HL-60/S4 (cell line): Measurements from ENCODE around the gene TMF1.

Source experiments
- in situ Hi-C: fragments of 300-500 bp; cut with MboI; formaldehyde crosslinking; loops from 2 replicates; pipeline ENCODE4 v1.14.3; 2022; ENCODE audit warnings: low sequenced_read_pairs

Gene TMF1

GRCh38 chr3:69013253-69014021 is 38.7 kb downstream of the TMF1 start, which contains the start of gene EOGT:
TSS of gene EOGT (minus strand) at chr3:69013684. CDS start at chr3:69009846, 3,838 bp downstream.
- in situ Hi-C loops: no loop called here

DNA sequence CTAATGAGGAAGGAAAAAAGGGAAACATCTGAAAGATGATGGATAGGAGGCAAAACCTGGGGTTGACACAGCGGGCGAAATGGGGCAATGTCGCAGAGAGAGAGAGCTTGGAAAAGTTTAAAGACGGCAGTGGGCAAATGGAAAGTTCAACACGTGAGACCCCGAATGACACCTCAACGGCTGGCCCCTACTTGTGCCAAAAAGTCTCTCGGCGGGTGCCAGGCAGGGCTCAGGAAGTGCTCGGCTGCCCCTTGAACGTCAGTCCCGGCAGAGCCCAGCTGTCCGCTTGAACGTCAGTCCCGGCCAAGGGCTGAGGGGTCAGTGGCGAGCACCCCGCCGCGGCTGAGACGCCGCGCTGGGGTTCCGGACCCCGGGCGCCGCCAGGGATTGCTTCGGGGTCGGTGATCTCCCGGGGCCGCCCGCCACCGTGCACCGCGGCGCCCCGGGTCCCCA is 39.3 kb downstream of the TMF1 start:
- in situ Hi-C loops: no loop called here

GRCh38 chr3:69012100-69012799 is 39.9 kb downstream of the TMF1 start:
- in situ Hi-C loops: no loop called here

DNA sequence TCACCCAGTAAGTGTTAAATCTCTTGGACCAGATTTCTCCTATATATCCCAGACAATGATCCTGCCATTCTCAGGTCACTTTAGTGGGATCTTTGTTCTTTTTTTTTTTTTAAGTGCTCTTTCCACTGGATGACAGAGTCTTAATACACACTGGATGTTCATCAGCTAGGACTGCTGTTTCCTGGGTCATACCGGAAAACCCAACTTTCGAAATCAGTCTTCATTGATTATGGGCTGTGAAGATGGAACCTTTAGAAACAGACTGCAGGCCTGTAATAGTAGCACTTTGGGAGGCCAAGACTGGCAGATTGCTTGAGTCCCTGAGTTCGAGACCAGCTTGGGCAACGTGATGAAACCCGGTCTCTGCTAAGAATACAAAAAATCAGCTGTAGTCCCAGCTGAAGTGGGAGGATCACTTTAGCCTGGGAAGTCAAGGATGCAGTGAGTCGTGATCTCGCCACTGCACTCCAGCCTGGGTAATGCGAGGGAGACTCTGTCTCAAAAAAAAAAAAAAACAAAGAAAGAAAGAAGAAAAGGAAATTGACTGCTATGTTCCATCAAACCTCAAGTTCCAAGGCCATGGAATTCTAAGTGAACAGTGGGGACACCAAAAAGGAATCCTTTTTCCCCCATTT is 40.9 kb downstream of the TMF1 start:
- in situ Hi-C loops: no loop called here

DNA sequence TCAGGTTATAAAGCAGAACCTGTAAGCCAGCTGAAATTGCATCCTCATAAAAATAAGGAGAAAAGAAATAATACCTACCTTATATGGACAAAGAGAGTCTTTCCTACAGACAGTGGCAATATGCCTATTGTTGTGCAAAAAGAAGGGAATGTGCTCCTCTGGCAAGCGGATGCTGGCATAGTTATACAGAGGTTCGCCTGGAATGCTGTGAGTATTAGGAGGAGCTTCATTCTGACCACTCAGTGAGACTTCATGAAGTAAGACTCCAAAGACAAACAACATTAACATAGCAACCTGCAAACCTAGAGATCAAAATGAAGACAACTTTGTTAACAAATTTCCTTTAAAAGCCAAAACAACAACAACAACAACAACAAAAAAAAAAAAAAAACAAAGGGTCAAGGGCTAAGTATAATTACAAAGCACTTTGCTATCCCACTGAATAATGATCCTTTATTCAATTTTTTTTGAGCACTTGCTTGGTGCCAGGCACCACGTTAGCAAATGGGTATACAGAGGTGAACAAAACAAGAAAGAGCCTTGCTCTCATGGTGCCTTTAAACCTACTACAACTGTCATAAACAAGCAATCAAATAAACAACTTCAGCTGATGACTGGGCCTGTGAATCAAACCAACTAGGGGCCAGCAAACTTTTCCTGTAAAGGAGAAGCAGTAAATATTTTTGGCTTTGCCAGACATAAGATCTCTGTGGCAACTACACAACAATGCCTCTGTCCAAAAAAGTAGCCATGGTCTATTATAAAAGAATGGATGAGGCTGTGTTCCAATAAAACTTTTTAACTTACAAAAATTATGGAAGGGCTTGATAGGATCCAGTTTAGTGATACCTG is 42.3 kb downstream of the TMF1 start:
- in situ Hi-C loops: no loop called here

DNA sequence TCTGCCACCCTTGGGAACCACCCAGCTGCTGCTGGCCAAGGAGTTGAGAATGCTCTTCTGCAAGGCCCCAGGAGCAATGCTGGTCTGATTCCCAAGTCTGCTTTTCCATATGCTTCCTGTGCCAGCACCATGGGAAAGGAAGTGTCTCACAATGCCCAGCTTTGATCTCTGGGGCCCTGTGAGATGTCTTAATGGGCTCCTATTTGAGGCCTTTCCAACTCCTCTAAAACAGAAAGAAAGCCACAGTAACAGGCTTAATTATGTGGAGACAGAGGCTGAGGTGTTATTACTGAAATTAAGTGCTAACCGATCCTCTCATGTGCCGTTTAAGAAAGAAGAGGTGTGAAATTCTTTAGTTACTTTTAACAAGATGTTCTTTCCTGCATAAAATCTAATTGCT is 43.2 kb downstream of the TMF1 start:
- in situ Hi-C loops: no loop called here

GRCh38 chr3:69005791-69006482 is 46.2 kb downstream of the TMF1 start:
- in situ Hi-C loops: no loop called here

GRCh38 chr3:69005071-69005790 is 46.9 kb downstream of the TMF1 start:
- in situ Hi-C loops: no loop called here

GRCh38 chr3:69004138-69004537 is 48.0 kb downstream of the TMF1 start:
- in situ Hi-C loops: no loop called here

DNA sequence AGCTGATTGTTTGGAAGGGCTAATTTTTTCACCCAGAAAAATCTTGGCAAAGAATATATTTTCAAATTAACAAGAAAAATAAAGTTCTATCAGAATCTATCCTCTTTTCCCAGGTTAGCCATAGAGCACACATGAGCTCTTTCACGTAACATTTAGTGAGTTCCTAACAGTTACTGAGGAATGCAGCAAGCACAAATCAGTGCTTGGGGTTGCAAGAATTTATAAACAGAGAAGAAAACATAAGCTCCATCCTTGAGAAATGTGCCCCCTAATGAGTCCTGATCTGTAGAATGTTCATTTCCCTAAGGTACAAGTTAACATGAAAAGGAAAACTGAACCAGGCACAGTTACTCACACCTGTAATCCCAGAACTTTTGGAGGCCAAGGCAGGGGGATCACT is 52.5 kb downstream of the TMF1 start:
- in situ Hi-C loops: no loop called here

DNA sequence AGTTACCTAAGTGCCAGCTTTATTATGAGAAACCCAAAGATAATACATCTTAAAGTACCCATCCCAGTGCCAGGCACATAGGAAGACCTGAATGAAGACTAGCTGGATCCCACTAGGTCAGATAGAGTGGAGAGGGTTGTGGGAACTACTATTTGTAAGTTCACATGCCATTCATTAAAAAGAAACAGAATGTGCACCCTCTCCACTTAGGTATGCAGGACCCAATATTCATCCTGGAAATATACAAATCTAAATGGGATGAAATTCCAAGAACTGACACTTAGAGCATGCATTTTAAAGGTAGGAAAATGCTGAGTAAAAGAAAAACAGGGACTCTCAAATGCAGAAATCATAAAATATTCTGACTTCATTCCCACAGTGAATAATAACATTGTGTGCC is 53.0 kb downstream of the TMF1 start:
- in situ Hi-C loops: no loop called here

DNA sequence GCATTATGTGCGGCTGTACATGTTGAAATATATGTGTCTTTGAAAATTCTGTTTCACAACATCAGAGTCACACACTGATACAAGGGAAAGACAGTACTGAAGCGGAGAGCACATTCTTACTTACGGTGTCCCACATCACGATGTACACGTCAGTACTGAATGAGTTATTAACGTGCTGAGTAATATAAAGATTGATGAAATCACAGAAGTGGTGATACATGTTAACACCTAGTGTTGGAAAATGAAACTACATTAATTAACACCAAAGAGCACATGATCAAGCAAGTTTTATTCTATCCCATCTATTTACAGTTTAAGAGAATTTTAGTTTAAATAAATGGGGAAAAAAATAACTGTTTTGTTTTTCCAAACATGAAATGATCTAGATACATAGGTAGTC is 54.2 kb downstream of the TMF1 start:
- in situ Hi-C loops: no loop called here

GRCh38 chr3:68996356-68996995 is 55.7 kb downstream of the TMF1 start:
- in situ Hi-C loops: no loop called here

DNA sequence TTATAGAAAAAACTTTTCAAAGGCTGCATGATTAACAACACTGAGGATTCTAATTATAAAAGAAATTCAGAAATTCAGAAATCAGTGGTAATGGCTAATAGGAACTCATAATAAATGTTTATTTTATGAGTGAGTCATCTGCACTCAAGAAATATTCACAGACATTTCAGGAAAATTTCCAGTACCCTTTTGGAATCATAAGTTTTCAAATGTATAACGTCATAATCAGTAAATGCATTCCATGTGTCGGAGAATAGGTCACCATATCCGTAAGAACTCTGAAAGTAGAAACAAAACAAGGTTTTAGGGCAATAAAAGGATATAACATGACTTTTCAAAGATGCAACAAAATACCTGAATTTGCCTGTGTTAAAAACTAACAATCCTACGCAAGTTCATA is 63.4 kb downstream of the TMF1 start:
- in situ Hi-C loops: no loop called here

DNA sequence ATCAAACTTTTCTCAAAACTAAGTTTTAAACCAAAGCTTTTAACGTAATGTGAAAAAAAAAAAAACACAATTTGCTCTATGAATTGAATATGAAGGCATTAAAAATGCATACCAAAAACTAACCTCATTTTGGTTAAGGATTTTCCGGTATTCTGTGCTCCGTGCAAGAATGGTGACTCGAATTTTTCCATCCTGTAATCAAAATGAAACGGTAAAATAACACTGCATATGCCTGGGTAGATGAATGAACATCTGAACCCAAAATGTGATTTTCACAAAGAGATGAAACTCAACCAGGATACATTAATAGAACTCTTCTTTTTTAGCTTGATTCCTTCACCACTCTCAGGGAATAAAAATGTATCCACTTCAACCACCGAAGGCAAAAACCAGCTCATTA is 64.8 kb downstream of the TMF1 start:
- in situ Hi-C loops: no loop called here

GRCh38 chr3:68986496-68987208 is 65.5 kb downstream of the TMF1 start:
- in situ Hi-C loops: no loop called here

GRCh38 chr3:68985146-68985790 is 66.9 kb downstream of the TMF1 start:
- in situ Hi-C loops: no loop called here

DNA sequence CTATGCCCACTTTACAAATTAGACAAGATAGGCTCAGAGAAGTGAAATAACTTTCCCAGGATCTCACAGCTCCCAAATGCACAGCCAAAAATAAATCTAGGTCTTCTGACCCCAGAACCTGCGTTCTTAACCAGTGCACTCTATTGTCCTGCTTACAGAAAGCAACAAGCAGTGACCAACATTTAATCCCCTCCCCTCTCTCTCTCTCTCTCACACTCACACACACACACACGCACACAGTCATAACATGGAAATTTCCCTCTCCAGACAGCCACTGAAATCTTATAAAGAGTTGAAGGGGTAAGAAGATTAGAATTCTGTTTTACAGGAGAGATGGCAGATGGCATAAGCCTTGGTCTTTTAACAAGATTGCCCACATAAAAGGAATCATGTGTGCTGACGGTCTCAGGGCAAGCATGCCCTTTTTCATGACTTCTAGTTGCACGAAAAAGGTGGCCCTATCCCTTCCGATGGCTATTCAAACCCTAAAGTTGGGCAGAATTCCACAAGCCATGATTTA is 68.1 kb downstream of the TMF1 start:
- in situ Hi-C loops: no loop called here
